Measurements from ENCODE around the gene SCRN3. TPM values are rescaled to one million over a fixed set of nuclear protein-coding genes. Genes with fewer than 3 reads are reported as not detected.

Gene SCRN3
- total RNA-seq, 2 experiments from 2014 or later = 7.6 to 7.9 TPM

GRCh38 chr2:174444761-174445160, 49.2 kb downstream of the SCRN3 start:
- Histone ChIP-seq H3K27ac (ENCODE audit: low read depth in 1 of 2, low read length in 2 of 2) (no peak overlapping the region), H3K36me3 (ENCODE audit: insufficient read depth, low read length) (peaks cover 65% of the 10 kb centered on the region), H3K27me3 (ENCODE audit: control insufficient read depth in 1 of 2, insufficient read depth in 2 of 2, low read length in 2 of 2) (no peaks in the 10 kb centered on the region), H3K9me3 (ENCODE audit: control insufficient read depth in 1 of 2, insufficient read depth in 1 of 2, low read length in 2 of 2) (no peaks in the 10 kb centered on the region), H3K4me1 (ENCODE audit: insufficient read depth, low read length) (no peaks in the 10 kb centered on the region), H3K4me3 (ENCODE audit: low read length) (no peak overlapping the region)
- TF ChIP-seq CTCF (IDR thresholded peaks at IDR 0.05) = no peak
- ATAC-seq (ENCODE audit: poor library complexity) = no peak
- intact Hi-C loops (cut with DNase I, micrococcal nuclease) = loop anchor here in 1 of 2 experiments (10.0 kb wide), 1 partner anchor 1040 kb away; no protein-coding TSS in a partner anchor
- Mint-ChIP-seq H3K4me1 (ENCODE audit: low read depth) (no peaks in the 10 kb centered on the region), H3K27ac (no peak overlapping the region), H3K9me3 (no peaks in the 10 kb centered on the region), H3K27me3 (no peaks in the 10 kb centered on the region), H3K36me3 (ENCODE audit: low read depth) (peaks cover 85% of the 10 kb centered on the region), H3K4me3 (no peak overlapping the region)
- CTCF ChIA-PET = interaction anchor here (0.7 kb wide), 1 partner anchor 853 kb away, joined by 3 read pairs; no protein-coding TSS in a partner anchor
- POLR2A ChIA-PET = no interaction called here
- DNase-seq = no peak

- POLR2A ChIA-PET = no interaction called here
- Histone ChIP-seq H3K27me3 (ENCODE audit: control insufficient read depth in 1 of 2, insufficient read depth in 2 of 2, low read length in 2 of 2) (no peaks in the 10 kb centered on the region), H3K9me3 (ENCODE audit: control insufficient read depth in 1 of 2, insufficient read depth in 1 of 2, low read length in 2 of 2) (no peaks in the 10 kb centered on the region), H3K36me3 (ENCODE audit: insufficient read depth, low read length) (peaks cover 65% of the 10 kb centered on the region), H3K27ac (ENCODE audit: low read depth in 1 of 2, low read length in 2 of 2) (no peak overlapping the region), H3K4me3 (ENCODE audit: low read length) (no peak overlapping the region), H3K4me1 (ENCODE audit: insufficient read depth, low read length) (peaks cover 2% of the 10 kb centered on the region)
- ATAC-seq (ENCODE audit: poor library complexity) = no peak
- Mint-ChIP-seq H3K27me3 (no peaks in the 10 kb centered on the region), H3K36me3 (ENCODE audit: low read depth) (peaks cover 85% of the 10 kb centered on the region), H3K4me3 (no peak overlapping the region), H3K27ac (no peak overlapping the region), H3K4me1 (ENCODE audit: low read depth) (peaks cover 4% of the 10 kb centered on the region), H3K9me3 (no peaks in the 10 kb centered on the region)
- intact Hi-C loops (cut with DNase I, micrococcal nuclease) = loop anchor here in 1 of 2 experiments (10.0 kb wide), 1 partner anchor 1040 kb away; no protein-coding TSS in a partner anchor
- no peak for DNase-seq
- CTCF ChIA-PET = no interaction called here
- TF ChIP-seq CTCF (IDR thresholded peaks at IDR 0.05) = no peak
These were observed 49.7 kb downstream of the SCRN3 start for GRCh38 chr2:174445248-174445647.

GRCh38 chr2:174446531-174446930, 51.0 kb downstream of the SCRN3 start:
- CTCF ChIA-PET = no interaction called here

More at GRCh38 chr2:174446531-174446930, 51.0 kb downstream of the SCRN3 start:
- Mint-ChIP-seq H3K27ac (no peak overlapping the region), H3K9me3 (no peaks in the 10 kb centered on the region), H3K27me3 (no peaks in the 10 kb centered on the region), H3K36me3 (ENCODE audit: low read depth) (peaks cover 82% of the 10 kb centered on the region), H3K4me3 (no peak overlapping the region), H3K4me1 (ENCODE audit: low read depth) (peaks cover 9% of the 10 kb centered on the region)
- no peak for DNase-seq
- ATAC-seq (ENCODE audit: poor library complexity) = no peak
- intact Hi-C loops (cut with DNase I, micrococcal nuclease) = loop anchor here in 1 of 2 experiments (10.0 kb wide), 1 partner anchor 1042 kb away; no protein-coding TSS in a partner anchor
- Histone ChIP-seq H3K4me1 (ENCODE audit: insufficient read depth, low read length) (peaks cover 4% of the 10 kb centered on the region), H3K27ac (ENCODE audit: low read depth in 1 of 2, low read length in 2 of 2) (no peak overlapping the region), H3K36me3 (ENCODE audit: insufficient read depth, low read length) (peaks cover 57% of the 10 kb centered on the region), H3K4me3 (ENCODE audit: low read length) (no peak overlapping the region), H3K27me3 (ENCODE audit: control insufficient read depth in 1 of 2, insufficient read depth in 2 of 2, low read length in 2 of 2) (no peaks in the 10 kb centered on the region), H3K9me3 (ENCODE audit: control insufficient read depth in 1 of 2, insufficient read depth in 1 of 2, low read length in 2 of 2) (no peaks in the 10 kb centered on the region)
- no peak for TF ChIP-seq CTCF (IDR thresholded peaks at IDR 0.05)
- POLR2A ChIA-PET = interaction anchor here (0.6 to 1.3 kb wide), 2 partner anchors 9 to 27 kb away, joined by 3 to 4 read pairs; no protein-coding TSS in a partner anchor
